Esophagus squamous epithelium (tissue), 4 donors: Measurements from ENCODE around the gene SPACDR.

Experiments used
- POLR2A ChIP-seq, 4 donors: fragments of 450-650 bp; IDR thresholded peaks; one replicate each; pipeline ENCODE4 v1.6.1; 2017; ENCODE audit warnings: antibody characterized with exemption in 4 of 4, mild to moderate bottlenecking in 4 of 4, moderate library complexity in 3 of 4
- TF ChIP-seq, protein P1 (sequence below), 6 experiments: fragments of 450-650 bp in 4 of 6; fragments of 200-600 bp in 2 of 6; sonication (generic) in 2 of 6; IDR thresholded peaks; one replicate each; pipeline ENCODE4 v1.5.1; 2016 to 2019; ENCODE audit warnings: antibody characterized with exemption in 6 of 6, mild to moderate bottlenecking in 4 of 6, moderate library complexity in 4 of 6

DNA sequence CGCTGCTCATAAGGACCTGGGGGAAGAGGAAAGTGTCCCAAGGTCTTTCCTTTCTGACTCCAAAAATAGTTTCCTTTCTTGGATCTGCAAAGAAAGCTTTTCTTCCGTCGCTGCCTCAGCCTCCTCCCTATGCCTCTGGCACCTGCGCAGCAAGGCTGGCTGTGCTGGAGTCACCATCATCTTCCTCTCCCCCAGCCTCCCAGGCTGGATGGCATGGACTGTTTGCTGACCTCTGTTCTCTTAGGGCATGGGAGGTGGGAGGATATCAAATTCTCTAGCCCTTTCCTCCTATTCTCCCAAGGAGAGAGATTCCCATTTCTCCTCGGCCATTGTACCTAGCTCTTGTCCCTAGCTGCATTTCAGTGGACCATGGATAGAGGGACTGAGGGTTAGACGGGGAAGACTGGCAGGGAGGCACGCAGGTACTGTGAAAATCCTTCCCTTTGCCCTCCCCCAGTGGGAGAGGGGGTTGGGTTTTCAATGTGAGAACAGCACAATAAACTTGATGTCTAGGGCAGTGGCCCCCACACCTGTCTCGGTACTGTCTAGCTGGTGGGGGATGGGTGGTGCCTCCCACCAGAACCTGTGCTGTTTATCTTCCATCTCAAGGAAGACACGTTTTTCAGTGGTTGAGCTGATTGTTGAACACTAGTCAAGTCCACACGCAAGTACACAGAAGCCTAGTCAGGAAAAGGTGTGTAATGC, 30.3 kb downstream of the SPACDR start:
- no peak for TF ChIP-seq POLR2A (IDR thresholded peaks at IDR 0.05)
- TF ChIP-seq, protein P1, sequence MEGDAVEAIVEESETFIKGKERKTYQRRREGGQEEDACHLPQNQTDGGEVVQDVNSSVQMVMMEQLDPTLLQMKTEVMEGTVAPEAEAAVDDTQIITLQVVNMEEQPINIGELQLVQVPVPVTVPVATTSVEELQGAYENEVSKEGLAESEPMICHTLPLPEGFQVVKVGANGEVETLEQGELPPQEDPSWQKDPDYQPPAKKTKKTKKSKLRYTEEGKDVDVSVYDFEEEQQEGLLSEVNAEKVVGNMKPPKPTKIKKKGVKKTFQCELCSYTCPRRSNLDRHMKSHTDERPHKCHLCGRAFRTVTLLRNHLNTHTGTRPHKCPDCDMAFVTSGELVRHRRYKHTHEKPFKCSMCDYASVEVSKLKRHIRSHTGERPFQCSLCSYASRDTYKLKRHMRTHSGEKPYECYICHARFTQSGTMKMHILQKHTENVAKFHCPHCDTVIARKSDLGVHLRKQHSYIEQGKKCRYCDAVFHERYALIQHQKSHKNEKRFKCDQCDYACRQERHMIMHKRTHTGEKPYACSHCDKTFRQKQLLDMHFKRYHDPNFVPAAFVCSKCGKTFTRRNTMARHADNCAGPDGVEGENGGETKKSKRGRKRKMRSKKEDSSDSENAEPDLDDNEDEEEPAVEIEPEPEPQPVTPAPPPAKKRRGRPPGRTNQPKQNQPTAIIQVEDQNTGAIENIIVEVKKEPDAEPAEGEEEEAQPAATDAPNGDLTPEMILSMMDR (IDR thresholded peaks at IDR 0.05), result no peak
